HG02623 (cell line): Measurements from ENCODE around the gene CDA.

Experiments
- ATAC-seq: cut with Tn5 transposase; IDR thresholded peaks from one replicate; pipeline ENCODE4 v1.9.1; 2021; ENCODE audit warnings: moderate library complexity; ENCODE audit not compliant: unreplicated experiment

Gene CDA

DNA sequence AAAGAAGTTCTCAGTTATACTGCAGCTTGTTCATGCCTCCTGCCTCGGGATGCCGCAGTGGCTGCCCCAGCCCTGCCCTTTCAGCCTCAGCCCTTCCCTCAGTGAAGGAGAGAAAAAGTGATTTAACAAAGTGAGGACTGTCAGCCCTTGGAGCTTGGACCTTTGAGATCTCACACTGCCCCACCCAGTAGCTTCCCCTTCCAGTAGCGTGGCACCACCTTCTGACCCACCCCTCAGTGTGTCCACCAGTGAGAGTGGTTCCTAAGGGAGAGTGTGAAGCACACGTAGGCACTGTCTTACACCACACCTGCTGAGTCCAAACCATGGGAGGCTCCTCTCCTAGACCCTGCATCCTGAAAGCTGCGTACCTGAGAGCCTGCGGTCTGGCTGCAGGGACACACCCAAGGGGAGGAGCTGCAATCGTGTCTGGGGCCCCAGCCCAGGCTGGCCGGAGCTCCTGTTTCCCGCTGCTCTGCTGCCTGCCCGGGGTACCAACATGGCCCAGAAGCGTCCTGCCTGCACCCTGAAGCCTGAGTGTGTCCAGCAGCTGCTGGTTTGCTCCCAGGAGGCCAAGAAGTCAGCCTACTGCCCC lies at the start of gene CDA:
TSS of gene CDA (plus strand) at position 464 of the 592 bp plus-strand sequence. CDS start at position 497, 33 bp downstream.
- no peak for ATAC-seq

DNA sequence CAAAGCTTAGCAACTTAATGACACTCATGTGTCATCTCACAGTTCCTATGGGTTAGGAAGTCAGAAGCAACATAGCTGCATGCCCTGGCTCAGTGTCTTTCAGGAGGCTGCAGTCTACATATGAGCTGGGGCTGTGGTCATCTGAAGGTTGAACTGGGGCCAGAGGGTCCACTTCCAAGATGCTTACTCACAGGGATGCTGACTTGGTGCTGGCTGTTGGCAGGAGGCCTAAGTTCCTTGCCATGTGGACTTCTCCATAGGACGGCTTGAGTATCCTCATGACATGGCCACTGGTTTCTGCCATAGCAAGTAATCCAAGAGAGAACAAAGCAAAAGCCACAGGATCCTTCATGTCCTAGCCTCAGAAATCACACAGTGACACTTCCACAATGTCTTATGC lies 48.6 kb upstream of the CDA start:
- no peak for ATAC-seq

DNA sequence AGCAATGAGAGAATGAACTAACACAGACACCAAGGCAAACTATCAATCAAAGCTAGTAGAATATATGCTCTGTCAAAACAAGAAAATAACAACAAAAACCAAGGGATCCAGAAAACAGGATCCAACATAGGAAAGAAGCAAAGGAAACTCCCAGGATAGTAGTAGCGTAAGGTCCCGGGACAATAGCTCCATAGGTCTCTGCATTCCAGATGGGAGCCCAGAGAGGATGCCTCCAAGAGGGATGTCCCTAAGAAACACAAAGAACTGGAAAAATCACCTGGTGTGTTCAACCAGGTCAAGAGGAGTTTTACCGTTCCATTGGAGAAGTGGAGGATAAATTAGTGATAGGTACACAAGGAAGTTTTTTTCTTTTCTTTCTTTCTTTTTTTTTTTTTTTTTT lies 42.3 kb upstream of the CDA start:
- ATAC-seq = no peak

DNA sequence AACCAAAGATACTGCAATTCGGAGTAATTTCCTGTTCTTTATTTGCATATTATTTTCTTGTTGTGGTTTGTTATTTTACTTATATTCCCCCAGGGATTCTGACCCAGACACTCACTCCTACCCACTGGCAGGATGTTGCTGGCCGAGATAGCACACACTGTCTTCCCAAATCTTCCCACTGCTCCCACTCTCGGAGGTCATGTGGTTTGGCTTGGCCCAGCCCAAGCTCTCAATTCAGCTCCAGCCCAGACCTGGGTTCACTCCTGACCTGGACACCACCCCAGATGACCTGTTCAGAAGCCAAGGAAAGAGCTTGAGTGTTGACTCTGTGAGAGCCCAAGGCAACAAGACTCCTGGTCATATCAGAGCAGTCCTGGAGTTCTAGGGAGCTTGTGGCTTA lies 37.7 kb upstream of the CDA start:
- ATAC-seq = no peak

DNA sequence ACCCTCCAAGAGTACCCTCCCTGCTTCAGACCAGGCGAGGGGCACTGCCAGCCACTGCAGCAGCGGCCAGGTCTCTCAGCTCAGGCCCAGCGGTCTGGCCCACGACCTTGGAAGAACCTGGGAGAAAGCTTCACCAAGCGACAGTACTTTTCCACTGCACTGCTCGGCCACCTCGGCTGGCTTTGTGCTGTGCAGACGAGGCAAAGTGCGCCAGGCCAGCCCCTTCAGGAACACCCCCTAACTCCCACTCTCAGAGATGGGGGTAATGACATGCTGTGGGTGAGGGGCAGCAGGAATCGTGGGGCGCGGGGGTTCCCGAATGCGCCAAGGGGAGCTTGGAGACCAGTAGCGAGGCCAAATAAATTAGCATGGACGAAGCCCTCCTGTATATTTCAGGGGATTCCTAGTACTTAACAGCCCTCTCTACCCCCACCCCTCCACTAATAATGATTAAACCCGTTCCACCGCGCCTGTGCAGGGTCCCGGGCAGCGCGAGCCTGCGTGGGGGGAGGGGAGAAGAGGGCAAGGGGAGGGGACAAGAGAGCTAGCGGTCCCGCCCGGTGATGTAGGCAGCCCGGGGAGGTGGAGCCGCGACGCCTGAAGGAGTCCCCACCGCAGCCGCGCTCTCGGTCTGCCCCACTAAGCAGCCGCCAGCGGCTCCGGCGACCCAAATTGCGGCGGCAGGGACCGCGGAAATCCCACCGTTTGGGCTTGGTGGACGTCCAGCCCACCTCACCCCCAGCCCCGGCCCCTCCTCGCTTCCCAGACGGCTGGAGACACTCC lies 36.8 kb upstream of the CDA start, which contains the start of gene FAM43B:
TSS of gene FAM43B (plus strand) at position 629 of the 783 bp plus-strand sequence. CDS start 401 bp downstream, outside the sequence.
- no peak for ATAC-seq

DNA sequence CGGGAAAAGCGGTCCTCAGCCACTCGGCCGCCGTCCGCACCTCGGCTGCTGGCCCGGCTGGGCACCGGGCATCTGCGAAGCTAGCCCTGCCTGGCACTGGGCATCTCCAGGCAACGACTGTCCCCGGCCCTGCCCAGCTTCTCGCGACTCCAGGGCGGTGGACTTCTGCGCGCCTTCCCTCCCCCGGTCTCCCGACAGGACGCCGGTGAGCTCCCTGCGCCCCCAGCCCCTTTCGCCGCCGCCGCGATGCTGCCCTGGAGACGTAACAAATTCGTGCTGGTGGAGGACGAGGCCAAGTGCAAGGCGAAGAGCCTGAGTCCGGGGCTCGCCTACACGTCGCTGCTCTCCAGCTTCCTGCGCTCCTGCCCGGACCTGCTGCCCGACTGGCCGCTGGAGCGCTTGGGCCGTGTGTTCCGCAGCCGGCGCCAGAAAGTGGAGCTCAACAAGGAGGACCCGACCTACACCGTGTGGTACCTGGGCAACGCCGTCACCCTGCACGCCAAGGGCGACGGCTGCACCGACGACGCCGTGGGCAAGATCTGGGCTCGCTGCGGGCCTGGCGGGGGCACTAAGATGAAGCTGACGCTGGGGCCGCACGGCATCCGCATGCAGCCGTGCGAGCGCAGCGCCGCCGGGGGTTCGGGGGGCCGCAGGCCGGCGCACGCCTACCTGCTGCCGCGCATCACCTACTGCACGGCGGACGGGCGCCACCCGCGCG lies 36.0 kb upstream of the CDA start:
- no peak for ATAC-seq

DNA sequence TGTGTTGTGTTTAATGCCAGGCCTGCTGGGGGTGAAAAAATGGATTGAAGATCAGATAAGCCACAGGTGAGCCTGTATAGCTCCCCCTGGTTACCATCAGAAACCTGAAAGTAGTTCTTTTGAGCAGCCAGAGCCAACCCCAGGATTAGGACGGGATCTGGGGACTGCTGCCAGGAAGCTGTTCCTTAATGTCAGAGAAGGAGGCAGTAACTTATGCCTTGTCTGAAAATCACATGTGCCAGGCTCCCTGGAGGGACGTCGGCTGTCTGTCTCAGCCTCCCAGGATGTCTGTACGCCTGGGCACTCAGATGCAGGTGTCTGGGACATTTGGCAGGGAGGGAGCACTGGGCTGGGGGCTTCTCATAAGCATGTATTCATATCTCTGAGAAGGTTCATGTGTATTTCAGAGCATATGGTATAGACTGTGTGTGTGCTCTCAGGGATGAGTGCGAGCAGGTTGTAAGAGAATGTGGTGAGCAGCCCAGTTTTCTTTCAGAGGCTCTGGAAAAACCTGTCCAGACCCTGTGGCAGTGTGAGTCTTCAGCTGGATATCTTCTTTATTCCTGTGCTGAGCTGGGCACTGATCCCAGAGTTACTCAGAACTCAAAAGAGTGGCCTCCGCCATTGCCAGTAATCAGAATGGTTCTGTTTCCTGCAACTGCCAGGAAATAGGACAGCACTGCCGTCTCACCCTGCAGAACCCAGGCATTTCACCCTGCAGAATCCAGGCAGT lies 33.7 kb upstream of the CDA start:
- ATAC-seq = no peak

DNA sequence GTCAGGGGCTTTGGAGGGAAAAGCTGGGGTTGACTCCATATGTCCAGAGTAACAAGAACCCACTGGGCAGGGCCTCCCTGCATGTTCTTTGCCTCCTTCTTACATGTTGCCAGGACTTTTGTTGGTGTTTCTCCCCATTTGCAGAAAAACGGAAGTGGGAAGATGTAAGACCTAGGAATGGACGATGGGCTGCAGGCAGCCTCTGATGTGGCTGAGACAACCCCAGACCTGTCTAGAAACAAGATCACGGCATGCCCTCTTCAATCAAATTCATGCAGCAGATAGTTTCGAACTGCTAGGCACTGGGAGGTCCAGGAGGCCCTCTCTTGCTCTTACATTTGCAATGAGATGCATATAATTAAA lies 33.2 kb upstream of the CDA start:
- no peak for ATAC-seq

DNA sequence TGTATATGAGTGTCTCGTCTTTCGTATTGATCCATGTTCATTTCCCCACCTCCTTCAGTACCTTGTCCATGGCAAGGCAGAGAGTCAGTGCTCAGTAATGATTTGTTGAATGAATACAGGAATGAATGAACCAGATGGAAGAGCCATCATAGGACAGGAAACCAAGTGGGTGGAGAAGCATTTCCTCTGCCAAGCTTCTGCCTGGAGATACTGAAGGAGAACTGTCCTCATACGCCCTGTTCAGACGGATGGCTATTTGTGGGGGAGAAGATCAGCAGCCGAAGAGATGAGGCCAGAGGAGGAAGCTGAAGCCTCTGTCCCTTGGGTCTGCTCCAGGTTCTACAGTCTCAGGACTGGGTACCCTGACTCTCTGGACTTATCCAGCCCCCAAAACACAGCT lies 30.7 kb upstream of the CDA start:
- ATAC-seq = no peak

DNA sequence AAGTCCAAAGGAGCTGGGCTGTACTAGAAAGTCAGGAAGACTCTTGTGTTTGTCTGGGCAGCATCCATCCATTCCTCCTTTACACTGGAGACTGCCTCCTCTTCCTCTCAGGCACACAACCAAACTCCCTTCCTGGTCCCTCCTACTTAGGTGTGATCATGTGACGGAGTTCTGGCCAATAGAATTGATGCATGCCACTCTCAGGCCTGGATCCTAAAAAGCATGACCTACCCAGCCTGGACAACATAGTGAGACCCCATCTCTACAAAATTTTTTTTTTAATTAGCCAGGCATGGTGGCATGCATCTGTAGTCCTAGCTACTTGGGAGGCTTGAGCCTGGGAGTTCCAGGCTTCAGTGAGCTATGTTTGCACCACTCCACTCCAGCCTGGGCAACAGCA lies 27.9 kb upstream of the CDA start:
- no peak for ATAC-seq

DNA sequence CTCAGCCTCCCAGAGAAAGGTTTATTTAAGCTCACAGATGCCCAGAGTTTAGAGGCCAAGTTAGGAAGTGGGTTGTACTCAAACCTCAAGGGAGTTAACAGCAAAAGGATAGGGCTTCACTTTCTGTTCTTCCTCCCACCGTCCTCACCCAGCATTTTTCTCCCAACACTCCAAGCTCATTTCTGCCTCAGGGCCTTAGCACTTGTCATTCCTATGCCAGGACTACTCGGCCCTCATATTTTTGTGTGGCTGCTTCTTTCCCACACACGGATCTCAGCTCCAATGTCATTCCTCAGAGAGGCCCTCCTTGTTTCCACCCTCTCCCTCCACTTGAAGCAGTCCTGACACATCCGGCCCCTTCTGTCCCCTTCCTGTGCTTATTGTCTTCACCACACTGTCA lies 23.7 kb upstream of the CDA start:
- ATAC-seq = no peak

DNA sequence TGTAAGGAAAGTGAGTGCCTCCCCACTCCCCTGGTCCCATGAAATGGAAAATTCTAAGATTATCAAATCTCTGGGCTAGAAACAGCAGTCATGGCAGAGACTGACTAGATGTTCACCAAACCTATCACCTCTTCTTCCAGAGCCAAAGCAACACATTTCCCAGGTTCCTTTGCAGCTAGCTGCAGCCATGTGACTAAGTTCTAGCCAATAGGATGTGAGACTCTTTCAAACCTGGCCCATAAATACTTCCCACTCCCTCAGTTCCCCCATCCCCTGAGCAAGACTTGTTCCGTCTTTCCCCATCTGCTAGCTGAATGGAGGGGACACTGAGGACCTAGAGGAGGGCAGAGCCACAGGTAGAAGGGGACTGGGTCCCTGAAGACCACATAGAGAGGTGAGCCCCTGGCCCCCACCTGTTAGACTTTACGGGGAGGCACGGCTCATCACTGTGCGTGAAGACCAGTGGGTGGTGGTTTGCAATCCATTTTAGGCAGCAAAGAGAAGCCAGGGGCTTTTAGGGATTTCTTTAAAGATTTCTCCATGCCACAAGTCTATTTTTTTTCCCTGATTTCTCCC lies 19.3 kb upstream of the CDA start:
- no peak for ATAC-seq

DNA sequence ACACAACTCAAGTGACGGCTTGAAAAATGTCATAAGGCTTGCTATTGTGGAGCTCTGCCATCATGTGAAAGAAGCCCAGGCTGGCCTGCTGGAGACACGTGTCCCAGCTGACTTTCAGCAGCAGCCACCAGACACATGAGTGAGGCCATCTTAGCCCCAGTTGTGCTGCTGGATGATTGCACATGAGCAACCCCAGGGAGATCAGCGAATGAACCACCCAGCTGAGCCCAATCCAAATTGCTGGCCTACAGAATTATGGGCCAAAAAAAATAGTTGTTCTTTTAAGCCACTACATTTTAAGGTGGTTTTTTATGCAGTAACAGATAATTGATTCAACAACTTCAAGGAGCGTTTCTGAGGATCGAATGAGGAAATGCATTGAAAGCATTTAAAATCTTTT lies 17.5 kb upstream of the CDA start:
- no peak for ATAC-seq

DNA sequence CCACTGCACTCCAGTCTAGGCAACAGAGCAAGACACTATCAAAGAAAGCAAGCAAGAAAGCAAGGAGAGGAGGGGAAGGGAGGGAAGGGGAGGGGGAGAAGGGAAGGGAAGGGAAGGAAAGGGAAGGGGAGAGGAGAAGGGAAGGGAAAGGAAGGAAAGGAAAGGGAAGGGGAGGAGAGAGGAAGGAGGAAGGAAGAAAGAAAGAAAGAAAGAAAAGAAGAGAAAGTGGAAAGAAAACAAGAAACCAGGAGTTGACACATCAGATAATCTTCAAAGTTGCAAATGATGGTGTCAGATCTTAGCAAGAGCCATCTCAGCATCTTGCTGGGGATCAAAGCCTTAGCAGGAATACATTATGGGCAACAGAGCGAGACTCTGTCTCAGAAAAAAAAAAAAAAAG lies 14.9 kb upstream of the CDA start:
- no peak for ATAC-seq

DNA sequence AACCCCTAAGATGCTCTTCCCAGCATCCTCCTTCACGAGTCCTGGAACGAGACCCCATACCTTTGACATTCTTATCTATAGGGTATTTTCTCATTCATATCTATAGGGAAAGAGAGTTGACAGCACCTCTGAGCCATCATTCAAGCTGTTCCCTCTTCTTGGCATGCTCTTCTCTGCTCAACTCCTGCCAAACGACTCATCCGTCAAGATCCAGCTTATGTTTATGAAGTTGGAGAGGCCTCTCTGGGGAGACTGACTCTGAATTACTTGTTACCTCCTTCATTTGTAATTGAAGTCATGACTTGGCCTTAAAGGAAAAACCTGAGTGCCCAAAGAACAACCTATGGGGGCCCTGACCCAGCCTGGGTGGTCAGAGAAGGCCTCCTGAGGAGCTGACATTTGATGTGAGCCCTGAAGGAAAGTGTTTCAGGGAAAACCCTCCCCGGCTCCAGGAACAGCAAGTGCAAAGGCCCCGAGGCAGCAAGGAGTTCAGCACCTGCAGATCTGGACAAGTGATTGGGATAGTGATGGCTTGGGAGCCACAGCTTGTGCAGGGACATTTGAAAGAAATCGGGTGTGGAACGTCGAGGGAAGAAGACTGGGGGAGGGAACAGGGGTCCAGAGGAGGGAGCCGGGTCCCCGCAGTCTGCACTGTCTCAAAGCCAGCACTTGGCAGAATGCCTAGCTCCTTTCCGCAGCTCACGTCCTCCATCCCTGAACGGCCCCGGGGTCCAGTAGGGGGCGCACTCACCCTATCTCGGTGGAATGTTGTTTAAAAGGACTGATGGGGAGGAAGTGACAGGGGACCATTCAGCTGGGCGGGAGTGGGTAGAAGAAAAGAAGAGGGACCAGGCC lies 14.0 kb upstream of the CDA start:
- ATAC-seq = no peak

DNA sequence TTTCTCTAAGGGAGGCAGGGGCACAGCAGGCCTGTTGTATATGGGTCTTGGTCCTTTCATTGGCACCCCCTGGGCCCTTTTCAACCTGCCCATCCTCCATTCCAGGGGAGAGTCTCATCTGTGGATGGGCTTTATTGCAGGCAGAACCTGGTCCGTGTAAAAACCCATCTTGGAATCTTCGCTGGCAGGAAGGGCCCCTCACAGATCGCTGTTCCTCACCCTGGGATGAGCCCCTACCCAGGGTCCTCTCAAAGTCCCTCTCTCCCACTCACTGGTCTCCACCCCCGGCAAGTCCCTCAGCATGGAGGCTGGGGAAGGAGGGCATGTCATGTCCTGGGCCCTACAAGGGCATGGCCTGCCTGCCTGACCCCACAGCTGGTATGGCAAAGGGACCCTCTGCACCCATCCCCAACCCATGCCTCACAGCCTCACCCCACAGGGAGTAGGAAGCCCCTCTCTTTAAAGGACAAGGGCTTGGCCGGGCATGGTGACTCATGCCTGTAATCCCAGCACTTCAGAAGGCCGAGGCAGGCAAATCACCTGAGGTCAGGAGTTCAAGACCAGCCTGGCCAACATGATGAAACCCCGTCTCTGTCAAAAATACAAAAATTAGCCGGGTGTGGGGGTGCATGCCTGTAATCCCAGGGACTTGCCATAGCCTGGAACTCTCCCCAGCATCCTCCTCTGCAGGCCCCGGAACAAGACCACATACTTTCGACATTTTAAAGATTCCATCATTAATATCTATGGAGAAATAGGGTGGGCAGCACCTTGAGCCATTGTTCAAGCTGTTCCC lies 13.2 kb upstream of the CDA start:
- no peak for ATAC-seq

DNA sequence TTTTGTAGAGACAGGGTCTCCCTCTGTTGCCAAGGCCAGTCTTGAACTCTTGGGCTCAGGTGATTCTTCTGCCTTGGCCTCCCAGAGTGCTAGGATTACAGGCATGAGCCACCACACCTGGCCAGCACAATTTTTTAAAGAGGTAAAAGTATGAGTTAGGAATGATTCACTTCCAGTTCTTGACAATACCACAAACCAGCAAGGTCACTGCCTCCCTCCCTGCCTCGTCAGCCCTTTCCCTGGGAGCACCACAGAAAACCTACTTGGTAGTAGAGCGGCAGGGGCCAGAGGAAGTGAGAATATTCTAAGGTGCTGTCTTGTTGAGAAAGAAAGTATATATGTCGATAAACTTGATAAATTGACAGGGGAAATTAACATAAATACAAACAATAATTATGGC lies 10.8 kb upstream of the CDA start:
- ATAC-seq = no peak

DNA sequence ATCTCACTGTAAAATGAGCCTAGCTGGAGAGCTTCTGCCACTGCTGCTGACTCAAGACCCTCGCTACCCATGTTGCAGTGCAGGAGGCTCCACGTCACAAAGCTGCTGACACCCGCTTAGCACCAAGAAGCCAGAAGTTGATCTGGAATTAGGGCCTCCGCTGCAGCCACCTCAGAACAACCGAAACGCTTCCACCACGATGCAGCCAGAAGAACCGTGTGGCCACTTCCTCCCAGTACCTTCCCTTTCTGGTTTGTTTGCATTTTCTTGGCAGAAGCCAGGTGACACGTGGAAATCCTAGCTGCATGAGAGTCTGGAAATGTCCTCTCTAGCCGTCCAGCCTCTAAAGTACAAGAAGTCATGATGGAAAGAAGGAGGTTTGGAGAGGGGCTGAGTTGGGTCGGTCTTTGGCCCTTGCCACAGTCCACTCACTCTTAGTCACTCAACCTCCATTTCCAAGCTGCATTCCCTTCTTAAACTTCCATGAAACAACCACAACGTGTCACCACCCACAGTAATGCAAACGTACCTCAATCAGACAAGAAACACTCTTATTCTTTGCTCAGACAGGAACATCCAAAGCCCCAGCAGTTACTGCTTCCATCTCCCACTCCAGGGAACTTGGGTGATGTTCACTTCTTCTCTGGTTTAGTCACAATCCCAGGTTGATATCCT lies 10.0 kb upstream of the CDA start:
- ATAC-seq = no peak

DNA sequence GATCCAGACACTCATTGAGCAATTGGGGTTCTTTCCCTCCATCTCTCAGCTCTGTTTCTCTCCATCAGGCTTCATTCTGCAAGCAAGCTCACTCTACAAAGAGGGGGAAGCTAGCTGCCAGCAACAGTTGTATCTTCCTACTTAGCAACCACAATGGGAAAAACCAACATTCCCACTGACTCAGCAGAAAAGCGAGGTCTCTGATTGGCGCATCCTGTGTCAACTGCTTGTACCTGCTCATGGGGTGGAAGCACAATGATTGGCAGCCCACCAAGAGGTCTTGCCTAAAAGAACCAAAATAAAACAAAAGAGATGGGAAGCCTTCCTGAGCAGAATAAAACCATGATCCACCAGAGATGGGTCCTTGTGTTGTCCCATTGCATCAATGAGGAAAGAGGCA lies 4.0 kb upstream of the CDA start:
- no peak for ATAC-seq
